GM06990 (cell line): ENCODE measurements around the gene KAZALD1.
A peak's percentile ranks its signal among the peaks of the same experiment; 100 is the strongest.

Source experiments
- DNase-seq: peaks from one replicate; pipeline ENCODE4 v3.0.0-alpha.2; 2011; ENCODE audit not compliant: insufficient read length; ENCODE audit errors: extremely low read depth
- H3K27me3 ChIP-seq: replicated peaks from 2 replicates; pipeline ENCODE4 v1.6.0; 2011; ENCODE audit warnings: low read length; ENCODE audit not compliant: control insufficient read depth, insufficient read depth
- H3K36me3 ChIP-seq: 2 replicates; pipeline ENCODE4 v1.5.1; 2011; ENCODE audit warnings: low read length; ENCODE audit not compliant: control insufficient read depth, insufficient read depth
- H3K4me3 ChIP-seq: replicated peaks from 2 replicates; pipeline ENCODE4 v1.5.1; 2011; ENCODE audit warnings: low read depth, mild to moderate bottlenecking, control low read depth, low read length
- CTCF ChIP-seq: IDR thresholded peaks from 2 replicates; pipeline ENCODE4 v1.5.1; 2011; ENCODE audit warnings: low read length, control low read depth, mild to moderate bottlenecking, inconsistent platforms; ENCODE audit not compliant: insufficient read depth, poor library complexity, severe bottlenecking

The KAZALD1 gene

GRCh38 chr10:101061624-101062231 lies at the start of gene KAZALD1:
Gene KAZALD1 (plus strand): TSS chr10:101061989. CDS start chr10:101062593, 604 bp downstream.
- TF ChIP-seq CTCF, result no peak
- Histone ChIP-seq H3K4me3 (peak within 1 kb of the TSS; percentile 81), H3K27me3 (no peaks in the 10 kb centered on the region), H3K36me3 (peaks cover 2% of the 10 kb centered on the region)
- DNase-seq, result no peak

DNA sequence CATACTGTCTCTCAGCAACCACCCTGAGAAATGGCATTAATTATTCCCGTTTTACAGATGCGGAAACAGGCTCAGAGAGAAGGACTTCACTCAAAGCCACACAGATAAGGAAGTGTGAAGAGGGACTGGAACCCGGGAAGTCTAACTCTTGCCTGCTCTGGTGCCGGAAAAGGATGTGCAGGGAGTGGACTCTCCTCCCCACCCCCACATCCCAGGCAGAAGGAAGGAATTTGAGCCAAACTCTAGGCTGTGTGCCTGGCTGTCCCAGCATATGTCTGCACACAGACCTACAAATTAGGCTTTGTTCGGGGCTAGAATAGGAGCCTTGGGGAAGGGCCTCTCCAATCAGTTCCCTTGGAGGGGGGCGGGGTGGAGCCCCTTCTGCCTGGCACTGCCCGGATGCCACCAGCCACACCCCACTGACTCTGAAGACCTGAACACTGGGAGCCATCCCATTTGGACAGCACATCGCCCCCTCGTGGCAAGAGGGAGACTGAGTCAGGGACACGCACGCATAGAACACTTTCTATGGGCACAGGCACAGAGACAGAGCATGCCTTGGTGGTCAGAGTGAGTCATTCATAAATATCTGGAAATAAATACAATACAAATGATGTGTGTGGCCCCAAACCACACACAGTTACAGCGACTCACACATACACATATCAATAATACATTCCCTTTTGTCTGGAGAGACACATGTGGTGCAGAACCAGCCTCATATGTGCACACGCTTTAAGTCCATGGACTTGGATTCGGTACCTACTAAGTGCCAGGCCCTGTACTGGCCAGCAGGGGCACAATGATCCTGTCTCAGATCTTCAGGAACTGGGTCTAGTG lies 49.0 kb upstream of the KAZALD1 start:
- no peaks in the 10 kb centered on the region; the same call in none of the 2 replicates for H3K27me3 ChIP-seq
- H3K36me3 ChIP-seq, result no peaks in the 10 kb centered on the region
- no peak overlapping the region for H3K4me3 ChIP-seq
- no peak for DNase-seq
- peak; percentile 87 for TF ChIP-seq CTCF

DNA sequence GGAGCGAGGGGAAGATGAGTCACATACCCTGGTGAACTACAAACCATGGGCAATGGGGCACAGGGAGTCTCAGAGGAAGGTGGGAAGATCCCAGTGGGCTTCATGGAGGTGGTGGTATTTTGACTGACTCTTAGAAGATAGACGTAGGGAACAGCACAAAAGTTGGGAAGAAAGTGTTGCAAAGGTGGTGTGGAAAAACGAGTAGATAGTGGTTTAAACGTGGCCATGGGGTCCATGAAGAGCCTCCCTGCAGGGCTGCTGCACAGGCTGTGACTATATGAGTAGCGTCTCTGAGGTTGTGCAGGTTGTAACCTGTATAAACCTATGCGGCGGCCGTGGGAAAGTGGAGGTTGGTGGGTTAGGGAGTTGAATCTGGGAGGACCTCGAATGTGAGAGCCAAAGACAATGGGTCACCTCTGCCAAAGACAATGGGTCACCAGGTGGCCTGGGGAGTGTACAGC lies 48.4 kb upstream of the KAZALD1 start:
- no peak for DNase-seq
- H3K36me3 ChIP-seq, result no peaks in the 10 kb centered on the region
- TF ChIP-seq CTCF, result no peak
- H3K27me3 ChIP-seq, result peaks cover 2% of the 10 kb centered on the region
- H3K4me3 ChIP-seq, result no peak overlapping the region

- TF ChIP-seq CTCF, result peak; percentile 98
- no peak overlapping the region for H3K4me3 ChIP-seq
- no peaks in the 10 kb centered on the region for H3K36me3 ChIP-seq
- DNase-seq, result peak; percentile 52
- H3K27me3 ChIP-seq, result peaks cover 2% of the 10 kb centered on the region
Measured at GRCh38 chr10:101014230-101014884, 47.4 kb upstream of the KAZALD1 start.

GRCh38 chr10:101014966-101015581 lies 46.7 kb upstream of the KAZALD1 start:
- no peak overlapping the region for H3K4me3 ChIP-seq
- H3K36me3 ChIP-seq, result no peaks in the 10 kb centered on the region
- TF ChIP-seq CTCF, result no peak
- peaks cover 2% of the 10 kb centered on the region for H3K27me3 ChIP-seq
- no peak for DNase-seq
